Measurements from ENCODE around the gene OR51V1.

The OR51V1 gene

DNA sequence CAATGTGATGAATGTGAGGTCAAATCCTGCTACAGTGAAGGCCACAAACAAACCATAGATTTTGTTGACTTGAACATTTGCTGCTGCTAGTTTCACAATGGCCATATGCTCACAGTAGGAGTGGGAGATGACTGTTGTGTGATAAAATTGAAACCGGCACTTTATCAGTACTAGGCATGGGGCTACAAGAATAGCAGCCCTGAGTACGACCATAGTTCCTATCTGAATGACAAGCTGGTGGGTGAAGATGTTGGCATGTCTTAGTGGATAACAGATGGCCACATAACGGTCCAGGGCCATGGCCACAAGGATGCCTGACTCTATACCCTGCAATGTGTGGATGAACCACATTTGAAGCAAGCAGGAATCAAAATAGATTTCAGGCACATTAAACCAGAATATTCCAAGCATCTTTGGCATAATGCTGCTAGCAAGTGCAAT is 48.7 kb downstream of the OR51V1 start:
- no peak for TF ChIP-seq CTCF (IDR thresholded peaks at IDR 0.05; ENCODE audit: insufficient read depth, low read depth, low read length, missing control alignments)
- no peak overlapping the region for H3K4me3 ChIP-seq (ENCODE audit: low read depth, low read length)
- no peak for DNase-seq (ENCODE audit: low read depth)
